H54 (cell line): Measurements from ENCODE around the gene DCAF12L1.

Experiments
- DNase-seq: peaks from one replicate; pipeline ENCODE4 v3.0.0; 2011; ENCODE audit warnings: low spot score, mixed read lengths; ENCODE audit not compliant: insufficient read length
- FAIRE-seq: peaks from 3 replicates; lab custom pipeline; 2011; peaks lifted over from hg19 to GRCh38; lab: Jason Lieb, UNC
- POLR2A ChIP-seq: IDR thresholded peaks from 2 replicates; pipeline ENCODE4 v1.6.1; 2011; ENCODE audit warnings: low read depth, mild to moderate bottlenecking, low read length

The DCAF12L1 gene

DNA sequence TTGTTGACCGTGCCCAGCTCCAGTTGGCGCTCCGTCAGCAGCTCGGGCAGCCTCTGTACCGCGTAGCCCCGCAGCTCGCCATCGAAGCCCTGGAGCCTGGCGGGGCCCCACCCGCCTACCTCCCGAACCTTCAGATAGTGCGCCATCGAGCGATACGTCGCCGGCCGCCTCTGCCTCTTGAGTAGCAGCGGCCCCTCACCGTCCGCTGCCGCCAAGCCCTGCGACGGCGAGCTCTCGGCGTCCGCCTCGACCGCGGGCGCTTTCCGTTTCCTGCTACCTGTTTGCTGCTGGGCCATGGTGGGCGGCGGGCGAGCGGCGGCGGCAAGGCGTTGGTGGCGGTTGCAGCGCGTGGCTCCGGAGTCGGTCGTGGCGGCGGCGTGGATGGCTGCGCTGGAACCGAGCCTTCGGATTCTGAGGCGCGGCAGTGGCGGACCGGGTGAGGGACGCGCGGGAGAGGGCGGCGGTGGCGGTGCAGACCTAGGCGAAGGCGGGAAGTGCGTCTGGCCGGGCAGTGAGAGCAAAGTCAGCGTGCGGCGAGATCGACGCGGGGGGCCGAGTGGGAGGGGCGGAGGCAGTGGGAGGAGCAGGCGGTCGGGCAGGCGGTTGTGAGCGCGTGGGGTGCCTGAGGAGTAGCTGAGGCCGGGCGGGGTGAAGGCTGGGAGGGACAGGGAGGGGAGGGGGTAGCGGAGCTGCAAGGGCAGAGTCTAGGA is at the start of gene DCAF12L1:
TSS of gene DCAF12L1 (minus strand) at position 502 of the 710 bp plus-strand sequence. CDS start at position 296, 206 bp downstream.
- TF ChIP-seq POLR2A = no peak
- FAIRE-seq (no peak), DNase-seq (no peak)

GRCh38 chrX:126580877-126581276 is 28.3 kb upstream of the DCAF12L1 start:
- DNase-seq (no peak), FAIRE-seq (no peak)
- no peak for TF ChIP-seq POLR2A

- no peak for TF ChIP-seq POLR2A
These were observed 23.3 kb upstream of the DCAF12L1 start for GRCh38 chrX:126575911-126576310.

DNA sequence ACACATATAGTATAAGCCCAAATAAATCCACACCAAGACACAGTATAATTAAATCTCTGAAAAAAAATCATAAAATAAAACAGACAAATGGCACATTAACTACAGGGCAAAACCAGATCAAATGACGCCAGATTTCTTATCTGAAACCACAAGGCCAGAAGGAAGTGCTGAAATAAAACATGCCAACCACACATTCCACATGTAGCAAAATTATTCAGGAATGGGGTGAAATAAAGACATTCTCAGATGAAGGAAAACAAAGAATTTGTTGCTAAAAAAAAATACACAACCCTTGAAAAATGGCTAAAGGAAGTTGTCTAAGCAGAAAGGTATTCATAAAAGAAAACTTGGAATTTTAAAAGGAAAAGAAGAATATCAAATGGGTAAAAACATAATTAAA is 4.5 kb upstream of the DCAF12L1 start:
- FAIRE-seq = no peak
- no peak for DNase-seq
- TF ChIP-seq POLR2A = no peak

More at GRCh38 chrX:126575911-126576310, 23.3 kb upstream of the DCAF12L1 start:
- no peak for DNase-seq
- FAIRE-seq = no peak

DNA sequence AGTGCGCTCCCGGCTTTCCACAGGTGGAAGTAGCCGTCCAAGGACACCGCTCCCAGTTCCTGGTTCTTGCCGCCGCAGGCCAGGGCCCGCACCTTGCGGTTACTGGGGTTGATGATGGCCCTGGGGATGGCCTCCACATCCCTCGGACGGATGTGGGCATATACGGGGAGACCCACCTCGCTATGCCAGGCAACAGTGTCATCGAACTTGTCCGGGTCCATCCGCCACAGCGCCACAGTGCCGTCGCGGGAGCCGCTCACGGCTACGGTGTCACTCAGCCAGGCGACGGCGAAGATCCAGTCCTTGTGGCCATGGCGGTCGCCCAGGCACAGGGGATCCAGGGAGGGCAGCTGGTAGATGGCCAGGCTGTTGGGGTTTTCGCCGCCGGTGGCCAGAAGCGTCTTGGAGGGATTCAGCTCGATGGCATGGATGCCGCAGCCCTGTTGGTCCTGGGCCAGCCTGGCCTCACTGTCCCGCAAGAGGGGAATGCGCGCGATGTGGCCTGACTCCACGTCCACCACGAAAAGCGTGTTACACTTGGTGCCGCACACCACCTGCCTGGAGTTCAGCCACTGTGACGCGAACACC is 795 bp downstream of the DCAF12L1 start:
- FAIRE-seq = no peak
- TF ChIP-seq POLR2A = no peak
- DNase-seq = no peak

GRCh38 chrX:126551306-126551705 is 1.3 kb downstream of the DCAF12L1 start:
- FAIRE-seq = no peak
- no peak for TF ChIP-seq POLR2A
- DNase-seq = no peak

DNA sequence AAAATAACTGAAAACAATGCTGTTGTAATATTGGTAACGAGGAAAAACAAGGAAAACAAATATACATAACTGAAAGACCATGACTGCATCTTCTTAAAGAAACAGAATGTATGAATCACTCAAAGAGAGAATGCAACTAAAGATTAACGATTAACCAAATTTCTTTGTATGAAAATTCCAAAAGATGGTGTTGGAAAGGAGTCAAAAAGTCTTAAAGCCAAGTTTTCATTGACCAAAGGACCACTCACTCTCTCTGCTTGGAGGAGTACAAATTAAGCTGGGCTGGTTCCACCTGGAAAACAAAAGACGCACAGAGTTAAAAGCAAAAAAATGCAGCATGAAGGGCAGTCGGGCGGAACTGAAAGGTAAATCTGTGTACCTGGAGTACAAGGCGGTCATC is 1.8 kb downstream of the DCAF12L1 start:
- TF ChIP-seq POLR2A = no peak
- DNase-seq = no peak
- no peak for FAIRE-seq

- TF ChIP-seq POLR2A = no peak
- no peak for FAIRE-seq
These were observed 42.7 kb downstream of the DCAF12L1 start for GRCh38 chrX:126509923-126510322.

More at GRCh38 chrX:126509923-126510322, 42.7 kb downstream of the DCAF12L1 start:
- no peak for DNase-seq
